ENCODE data around the gene ISLR. TPM values are rescaled to one million over a fixed set of nuclear protein-coding genes. Genes with fewer than 3 reads are reported as not detected.
A peak's percentile ranks its signal among the peaks of the same experiment; 100 is the strongest.

ISLR gene
- 35.5 TPM for total RNA-seq
- long read RNA-seq, transcript ISLR-201 (2 exons, 2,371 nt): major isoform, 15 of 43 reads
- long read RNA-seq, partial matches to known transcripts: 26 of 43 reads
- long read RNA-seq, other reads (novel, unspliced or antisense): 0 of 43 reads

- DNase-seq (ENCODE audit: low spot score): peak; percentile 89
These were observed at the start of gene ISLR for GRCh38 chr15:74173380-74174218. TSS of gene ISLR (plus strand) at chr15:74173710. CDS start at chr15:74174859, 1,149 bp downstream.

GRCh38 chr15:74124196-74124595 lies 49.3 kb upstream of the ISLR start:
- DNase-seq (ENCODE audit: low spot score): no peak

- no peak for DNase-seq (ENCODE audit: low spot score)
These were observed 48.8 kb upstream of the ISLR start for GRCh38 chr15:74124759-74125158.

GRCh38 chr15:74127255-74127953 lies 46.1 kb upstream of the ISLR start:
- peak; percentile 95 for DNase-seq (ENCODE audit: low spot score)

- no peak for DNase-seq (ENCODE audit: low spot score)
These were observed 45.3 kb upstream of the ISLR start for GRCh38 chr15:74127954-74128784.

GRCh38 chr15:74128785-74129585 lies 44.5 kb upstream of the ISLR start:
- no peak for DNase-seq (ENCODE audit: low spot score)

- no peak for DNase-seq (ENCODE audit: low spot score)
These were observed 43.8 kb upstream of the ISLR start for GRCh38 chr15:74129586-74130154.

GRCh38 chr15:74130155-74130848 lies 43.2 kb upstream of the ISLR start, which contains the start of gene ISLR2:
TSS of gene ISLR2 (plus strand) at chr15:74130586. CDS start at chr15:74132755, 2,169 bp downstream.
- no peak for DNase-seq (ENCODE audit: low spot score)

GRCh38 chr15:74130849-74131627 lies 42.5 kb upstream of the ISLR start:
- DNase-seq (ENCODE audit: low spot score): no peak

- no peak for DNase-seq (ENCODE audit: low spot score)
These were observed 41.7 kb upstream of the ISLR start for GRCh38 chr15:74131628-74132413.

GRCh38 chr15:74132681-74133651 lies 40.5 kb upstream of the ISLR start:
- DNase-seq (ENCODE audit: low spot score): no peak

GRCh38 chr15:74133694-74134386 lies 39.7 kb upstream of the ISLR start:
- no peak for DNase-seq (ENCODE audit: low spot score)

- no peak for DNase-seq (ENCODE audit: low spot score)
These were observed 39.0 kb upstream of the ISLR start for GRCh38 chr15:74134387-74135027.

GRCh38 chr15:74135041-74135565 lies 38.4 kb upstream of the ISLR start:
- no peak for DNase-seq (ENCODE audit: low spot score)

- DNase-seq (ENCODE audit: low spot score): no peak
These were observed 37.0 kb upstream of the ISLR start for GRCh38 chr15:74136540-74136813.

All from mesenteric fat pad (tissue), 1 donor.